ENCODE data around the gene AQP6. TPM values are rescaled to one million over a fixed set of nuclear protein-coding genes. Genes with fewer than 3 reads are reported as not detected.
A peak's percentile ranks its signal among the peaks of the same experiment; 100 is the strongest.

The AQP6 gene
- total and polyA plus RNA-seq, 2 donors from 2014 or later: 12.0 to 74.1 TPM

GRCh38 chr12:49974677-49975317 is 2.0 kb downstream of the AQP6 start:
- Histone ChIP-seq H3K9me3 (ENCODE audit: control insufficient read depth in 2 of 3, insufficient read depth in 1 of 3, low read length in 3 of 3) (no peaks in the 10 kb centered on the region), H3K27me3 (ENCODE audit: control insufficient read depth, insufficient read depth, low read length) (no peaks in the 10 kb centered on the region), H3K36me3 (ENCODE audit: control insufficient read depth in 2 of 3, insufficient read depth in 3 of 3, low read length in 3 of 3) (no peaks in the 10 kb centered on the region), H3K9ac (ENCODE audit: low read length in 3 of 3) (no peak overlapping the region), H3K4me3 (ENCODE audit: low read length in 3 of 3) (peak overlapping the region in 2 of 3 donors; percentile 15 to 16), H3K4me1 (ENCODE audit: control insufficient read depth in 2 of 3, insufficient read depth in 2 of 3, low read depth in 1 of 3, low read length in 3 of 3) (peaks cover 0 to 12% (median 10%) of the 10 kb centered on the region in 3 donors), H3K27ac (ENCODE audit: low read depth in 2 of 2, low read length in 2 of 2) (no peak overlapping the region)
- DNase-seq: peak in 2 of 5 donors; percentile 43 to 46
- TF ChIP-seq CTCF (IDR thresholded peaks at IDR 0.05; ENCODE audit: borderline replicate concordance, extremely low read depth, insufficient read depth): no peak
- FAIRE-seq: no peak
- intact Hi-C loops (cut with DNase I): no loop called here

DNA sequence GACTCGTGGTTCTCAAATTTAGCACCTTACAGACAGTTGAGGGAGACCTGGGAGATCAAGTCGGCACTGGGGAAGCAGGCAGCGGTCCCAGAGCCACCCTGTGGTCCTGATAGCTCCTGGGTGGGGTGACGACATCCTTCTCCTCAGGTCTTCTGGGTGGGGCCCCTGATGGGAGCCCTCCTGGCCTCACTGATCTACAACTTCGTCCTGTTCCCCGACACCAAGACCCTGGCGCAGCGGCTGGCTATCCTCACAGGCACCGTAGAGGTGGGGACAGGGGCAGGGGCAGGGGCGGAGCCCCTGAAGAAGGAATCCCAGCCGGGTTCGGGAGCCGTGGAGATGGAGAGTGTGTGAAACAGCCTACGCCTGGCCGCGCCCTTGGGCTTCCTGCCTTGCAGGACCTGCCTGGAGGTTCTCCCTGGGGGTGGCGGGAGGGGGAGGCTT is 2.6 kb downstream of the AQP6 start:
- H3K4me1 ChIP-seq (ENCODE audit: control insufficient read depth in 2 of 3, insufficient read depth in 2 of 3, low read depth in 1 of 3, low read length in 3 of 3): peaks cover 0 to 12% (median 10%) of the 10 kb centered on the region in 3 donors
- H3K27me3 ChIP-seq (ENCODE audit: control insufficient read depth, insufficient read depth, low read length): no peaks in the 10 kb centered on the region
- no peaks in the 10 kb centered on the region for H3K9me3 ChIP-seq (ENCODE audit: control insufficient read depth in 2 of 3, insufficient read depth in 1 of 3, low read length in 3 of 3)
- H3K4me3 ChIP-seq (ENCODE audit: low read length in 3 of 3): no peak overlapping the region
- H3K36me3 ChIP-seq (ENCODE audit: control insufficient read depth in 2 of 3, insufficient read depth in 3 of 3, low read length in 3 of 3): no peaks in the 10 kb centered on the region
- DNase-seq (peak in 1 of 5 donors; percentile 77), FAIRE-seq (no peak)
- intact Hi-C loops (cut with DNase I): no loop called here
- TF ChIP-seq CTCF (IDR thresholded peaks at IDR 0.05; ENCODE audit: borderline replicate concordance, extremely low read depth, insufficient read depth): no peak
- H3K27ac ChIP-seq (ENCODE audit: low read depth in 2 of 2, low read length in 2 of 2): no peak overlapping the region
- no peak overlapping the region for H3K9ac ChIP-seq (ENCODE audit: low read length in 3 of 3)

GRCh38 chr12:49976557-49976956 is 3.8 kb downstream of the AQP6 start:
- Histone ChIP-seq H3K27me3 (ENCODE audit: control insufficient read depth, insufficient read depth, low read length) (no peaks in the 10 kb centered on the region), H3K27ac (ENCODE audit: low read depth in 2 of 2, low read length in 2 of 2) (no peak overlapping the region), H3K9ac (ENCODE audit: low read length in 3 of 3) (no peak overlapping the region), H3K4me3 (ENCODE audit: low read length in 3 of 3) (no peak overlapping the region), H3K9me3 (ENCODE audit: control insufficient read depth in 2 of 3, insufficient read depth in 1 of 3, low read length in 3 of 3) (no peaks in the 10 kb centered on the region), H3K36me3 (ENCODE audit: control insufficient read depth in 2 of 3, insufficient read depth in 3 of 3, low read length in 3 of 3) (no peaks in the 10 kb centered on the region), H3K4me1 (ENCODE audit: control insufficient read depth in 2 of 3, insufficient read depth in 2 of 3, low read depth in 1 of 3, low read length in 3 of 3) (peaks cover 0 to 18% (median 14%) of the 10 kb centered on the region in 3 donors)
- FAIRE-seq (no peak), DNase-seq (no peak)
- TF ChIP-seq CTCF (IDR thresholded peaks at IDR 0.05; ENCODE audit: borderline replicate concordance, extremely low read depth, insufficient read depth): no peak
- intact Hi-C loops (cut with DNase I): no loop called here

Data from kidney (tissue), 14 donors.